WTC11 (cell line): ENCODE measurements around the gene PHF11. TPM values are rescaled to one million over a fixed set of nuclear protein-coding genes. Genes with fewer than 3 reads are reported as not detected.

ENCODE experiments used
- ATAC-seq: fragments of 200-7000 bp; cut with Tn5 transposase; 2 replicates; pipeline ENCODE4 v1.10.0; 2021; ENCODE audit warnings: mild to moderate bottlenecking, moderate library complexity
- CTCF ChIA-PET: fragments of 300-600 bp; sonication (Branson Sonifier 250); formaldehyde crosslinking; loops from one replicate; lab custom pipeline; 2021; ENCODE audit warnings: antibody characterized with exemption; lab: Charles Lee
- POLR2A ChIA-PET: fragments of 350-600 bp; sonication (Branson Sonifier 250); formaldehyde crosslinking; loops from one replicate; lab custom pipeline; 2021; ENCODE audit warnings: antibody characterized with exemption; lab: Charles Lee
- DNase-seq: peaks from one replicate; pipeline ENCODE4 v3.0.0; 2021; ENCODE audit warnings: low spot score
- H3K27ac Mint-ChIP-seq: 2 replicates; pipeline ENCODE4 v1.8.0; 2021; ENCODE audit warnings: mixed read lengths
- H3K27me3 Mint-ChIP-seq: 2 replicates; pipeline ENCODE4 v1.8.0; 2021; ENCODE audit warnings: low read depth, mild to moderate bottlenecking, moderate library complexity, mixed read lengths
- H3K36me3 Mint-ChIP-seq: 2 replicates; pipeline ENCODE4 v1.8.0; 2021; ENCODE audit warnings: mixed read lengths
- H3K4me1 Mint-ChIP-seq: 2 replicates; pipeline ENCODE4 v1.8.0; 2022; ENCODE audit warnings: mixed read lengths
- H3K4me3 Mint-ChIP-seq: 2 replicates; pipeline ENCODE4 v1.8.0; 2021; ENCODE audit warnings: mild to moderate bottlenecking, moderate library complexity, mixed read lengths
- H3K9me3 Mint-ChIP-seq: 2 replicates; pipeline ENCODE4 v1.8.0; 2021; ENCODE audit warnings: mixed read lengths
- CBFB ChIP-seq: sonication (generic); formaldehyde crosslinking; IDR thresholded peaks from 2 replicates; pipeline ENCODE4 v1.8.1; 2022; ENCODE audit warnings: mild to moderate bottlenecking, low read depth, missing genetic modification reagents
- GTF2I ChIP-seq: fragments of 250-450 bp; sonication (Bioruptor Pico); conservative IDR thresholded peaks from 2 replicates; pipeline ENCODE4 v1.4.0; 2021; ENCODE audit warnings: mild to moderate bottlenecking
- NR3C1 ChIP-seq: sonication (generic); formaldehyde crosslinking; conservative IDR thresholded peaks from 2 replicates; pipeline ENCODE4 v1.8.1; 2023; ENCODE audit warnings: low read depth, mild to moderate bottlenecking, missing genetic modification reagents
- OVOL2 ChIP-seq: fragments of 250-450 bp; sonication (Bioruptor Pico); IDR thresholded peaks from 2 replicates; pipeline ENCODE4 v1.9.0; 2021; ENCODE audit warnings: mild to moderate bottlenecking, borderline replicate concordance
- SP1 ChIP-seq: sonication (generic); formaldehyde crosslinking; conservative IDR thresholded peaks from 2 replicates; pipeline ENCODE4 v1.8.1; 2022; ENCODE audit warnings: missing genetic modification reagents
- total RNA-seq: library from RNA; stranded (reverse); gene quantifications from 3 replicates; pipeline ENCODE4 v1.2.3, GENCODE V29; 2021
- TF ChIP-seq, protein P1 (sequence below): sonication (generic); formaldehyde crosslinking; IDR thresholded peaks from 2 replicates; pipeline ENCODE4 v1.8.1; 2022; ENCODE audit warnings: low read depth, mild to moderate bottlenecking, moderate library complexity, missing genetic modification reagents, borderline replicate concordance
- TF ChIP-seq, protein P2 (sequence below): sonication (generic); formaldehyde crosslinking; IDR thresholded peaks from 2 replicates; pipeline ENCODE4 v1.8.0; 2022; ENCODE audit warnings: mild to moderate bottlenecking, missing genetic modification reagents
- TF ChIP-seq, protein P3 (sequence below): sonication (generic); formaldehyde crosslinking; IDR thresholded peaks from 2 replicates; pipeline ENCODE4 v1.8.1; 2023; ENCODE audit warnings: mild to moderate bottlenecking, moderate library complexity, missing genetic modification reagents
- TF ChIP-seq, protein P4 (sequence below): fragments of 250-450 bp; sonication (Bioruptor Pico); conservative IDR thresholded peaks from 2 replicates; pipeline ENCODE4 v1.9.0; 2021; ENCODE audit warnings: mild to moderate bottlenecking
- TF ChIP-seq, protein P5 (sequence below): sonication (generic); formaldehyde crosslinking; IDR thresholded peaks from 2 replicates; pipeline ENCODE4 v1.8.1; 2022; ENCODE audit warnings: mild to moderate bottlenecking, missing genetic modification reagents, moderate library complexity, borderline replicate concordance
- TF ChIP-seq, protein P6 (sequence below): fragments of 250-450 bp; sonication (Bioruptor Pico); IDR thresholded peaks from 2 replicates; pipeline ENCODE4 v1.9.0; 2021; ENCODE audit warnings: mild to moderate bottlenecking
- TF ChIP-seq, protein P7 (sequence below): fragments of 250-450 bp; sonication (Bioruptor Pico); IDR thresholded peaks from 2 replicates; pipeline ENCODE4 v2.1.2; 2022; ENCODE audit warnings: mild to moderate bottlenecking, moderate library complexity
- TF ChIP-seq, protein P8 (sequence below): sonication (generic); formaldehyde crosslinking; conservative IDR thresholded peaks from 2 replicates; pipeline ENCODE4 v1.8.1; 2023; ENCODE audit warnings: mild to moderate bottlenecking, low read depth, missing genetic modification reagents, moderate library complexity
- TF ChIP-seq, protein P9 (sequence below): sonication (generic); formaldehyde crosslinking; conservative IDR thresholded peaks from 2 replicates; pipeline ENCODE4 v1.8.1; 2022; ENCODE audit warnings: mild to moderate bottlenecking, missing genetic modification reagents
- TF ChIP-seq, protein P10 (sequence below): sonication (generic); formaldehyde crosslinking; IDR thresholded peaks from 2 replicates; pipeline ENCODE4 v1.8.1; 2023; ENCODE audit warnings: mild to moderate bottlenecking, missing genetic modification reagents, moderate library complexity
- TF ChIP-seq, protein P11 (sequence below): sonication (generic); formaldehyde crosslinking; IDR thresholded peaks from 2 replicates; pipeline ENCODE4 v1.8.0; 2023; ENCODE audit warnings: missing genetic modification reagents, mild to moderate bottlenecking, borderline replicate concordance

PHF11 gene
- total RNA-seq, 1 experiment from 2014 or later: 9.3 TPM

DNA sequence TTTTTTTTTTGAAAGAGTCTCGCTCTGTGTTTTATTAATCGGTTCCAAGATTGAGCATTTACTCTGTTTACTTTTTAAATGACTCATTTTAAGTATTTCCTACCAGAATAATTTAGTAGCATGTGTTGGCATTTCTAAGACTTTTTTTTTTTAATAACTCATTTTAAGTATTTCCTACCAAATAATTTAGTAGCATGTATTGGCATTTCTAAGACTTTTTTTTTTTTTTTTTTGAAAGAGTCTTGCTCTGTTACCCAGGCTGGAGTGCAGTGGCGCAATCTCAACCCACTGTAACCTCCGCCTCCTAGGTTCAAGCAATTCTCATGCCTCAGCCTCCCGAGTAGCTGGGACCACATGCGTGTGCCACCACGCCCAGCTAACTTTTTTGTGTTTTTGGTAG lies 38.5 kb upstream of the PHF11 start:
- CTCF ChIA-PET: interaction anchor here (0.6 kb wide), 1 partner anchor 75 kb away, joined by 3 read pairs; no protein-coding TSS in a partner anchor
- Mint-ChIP-seq H3K4me1 (no peaks in the 10 kb centered on the region), H3K4me3 (no peak overlapping the region)
- no peak for ATAC-seq
- TF ChIP-seq SP1 (CRISPR knock-in tag): no peak
- TF ChIP-seq, all 79 proteins: peak for 0
- peaks cover 16% of the 10 kb centered on the region for H3K9me3 Mint-ChIP-seq
- H3K36me3 Mint-ChIP-seq: peaks cover 17% of the 10 kb centered on the region
- H3K27me3 Mint-ChIP-seq: no peaks in the 10 kb centered on the region
- DNase-seq: no peak
- POLR2A ChIA-PET: no interaction called here
- H3K27ac Mint-ChIP-seq: no peak overlapping the region

DNA sequence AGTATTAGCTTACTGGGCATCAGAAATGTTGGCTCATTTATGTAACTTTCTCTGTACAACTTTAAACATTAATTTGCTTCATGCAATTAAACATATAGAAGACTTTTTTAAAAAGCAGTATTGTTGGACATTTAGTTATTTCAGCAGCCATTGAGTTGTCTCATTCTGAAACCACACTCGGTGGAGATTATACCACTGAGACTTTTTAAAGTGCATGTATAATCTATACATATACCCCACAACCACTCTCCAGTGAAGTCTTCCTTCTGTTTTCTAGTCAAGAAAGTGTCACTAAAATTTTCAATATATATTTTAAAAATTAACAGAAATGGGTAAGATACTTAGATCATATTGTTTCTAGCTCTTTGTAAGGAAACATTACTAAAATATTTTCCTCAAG lies 36.2 kb upstream of the PHF11 start:
- H3K27me3 Mint-ChIP-seq: no peaks in the 10 kb centered on the region
- no peak overlapping the region for H3K4me3 Mint-ChIP-seq
- H3K9me3 Mint-ChIP-seq: peaks cover 39% of the 10 kb centered on the region
- H3K27ac Mint-ChIP-seq: no peak overlapping the region
- no peaks in the 10 kb centered on the region for H3K4me1 Mint-ChIP-seq
- H3K36me3 Mint-ChIP-seq: peaks cover 41% of the 10 kb centered on the region
- ChIA-PET CTCF (no interaction called here), POLR2A (no interaction called here)
- ATAC-seq (no peak), DNase-seq (no peak)
- no peak for TF ChIP-seq GTF2I (CRISPR knock-in tag)
- TF ChIP-seq, protein P1, sequence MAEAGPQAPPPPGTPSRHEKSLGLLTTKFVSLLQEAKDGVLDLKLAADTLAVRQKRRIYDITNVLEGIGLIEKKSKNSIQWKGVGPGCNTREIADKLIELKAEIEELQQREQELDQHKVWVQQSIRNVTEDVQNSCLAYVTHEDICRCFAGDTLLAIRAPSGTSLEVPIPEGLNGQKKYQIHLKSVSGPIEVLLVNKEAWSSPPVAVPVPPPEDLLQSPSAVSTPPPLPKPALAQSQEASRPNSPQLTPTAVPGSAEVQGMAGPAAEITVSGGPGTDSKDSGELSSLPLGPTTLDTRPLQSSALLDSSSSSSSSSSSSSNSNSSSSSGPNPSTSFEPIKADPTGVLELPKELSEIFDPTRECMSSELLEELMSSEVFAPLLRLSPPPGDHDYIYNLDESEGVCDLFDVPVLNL (CRISPR knock-in tag): no peak
- no peak for TF ChIP-seq OVOL2
- TF ChIP-seq, protein P2, sequence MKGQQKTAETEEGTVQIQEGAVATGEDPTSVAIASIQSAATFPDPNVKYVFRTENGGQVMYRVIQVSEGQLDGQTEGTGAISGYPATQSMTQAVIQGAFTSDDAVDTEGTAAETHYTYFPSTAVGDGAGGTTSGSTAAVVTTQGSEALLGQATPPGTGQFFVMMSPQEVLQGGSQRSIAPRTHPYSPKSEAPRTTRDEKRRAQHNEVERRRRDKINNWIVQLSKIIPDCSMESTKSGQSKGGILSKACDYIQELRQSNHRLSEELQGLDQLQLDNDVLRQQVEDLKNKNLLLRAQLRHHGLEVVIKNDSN: no peak
- TF ChIP-seq, protein P3, sequence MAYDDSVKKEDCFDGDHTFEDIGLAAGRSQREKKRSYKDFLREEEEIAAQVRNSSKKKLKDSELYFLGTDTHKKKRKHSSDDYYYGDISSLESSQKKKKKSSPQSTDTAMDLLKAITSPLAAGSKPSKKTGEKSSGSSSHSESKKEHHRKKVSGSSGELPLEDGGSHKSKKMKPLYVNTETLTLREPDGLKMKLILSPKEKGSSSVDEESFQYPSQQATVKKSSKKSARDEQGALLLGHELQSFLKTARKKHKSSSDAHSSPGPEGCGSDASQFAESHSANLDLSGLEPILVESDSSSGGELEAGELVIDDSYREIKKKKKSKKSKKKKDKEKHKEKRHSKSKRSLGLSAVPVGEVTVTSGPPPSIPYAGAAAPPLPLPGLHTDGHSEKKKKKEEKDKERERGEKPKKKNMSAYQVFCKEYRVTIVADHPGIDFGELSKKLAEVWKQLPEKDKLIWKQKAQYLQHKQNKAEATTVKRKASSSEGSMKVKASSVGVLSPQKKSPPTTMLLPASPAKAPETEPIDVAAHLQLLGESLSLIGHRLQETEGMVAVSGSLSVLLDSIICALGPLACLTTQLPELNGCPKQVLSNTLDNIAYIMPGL: no peak
- no peak for TF ChIP-seq CBFB (CRISPR knock-in tag)
- TF ChIP-seq, protein P4, sequence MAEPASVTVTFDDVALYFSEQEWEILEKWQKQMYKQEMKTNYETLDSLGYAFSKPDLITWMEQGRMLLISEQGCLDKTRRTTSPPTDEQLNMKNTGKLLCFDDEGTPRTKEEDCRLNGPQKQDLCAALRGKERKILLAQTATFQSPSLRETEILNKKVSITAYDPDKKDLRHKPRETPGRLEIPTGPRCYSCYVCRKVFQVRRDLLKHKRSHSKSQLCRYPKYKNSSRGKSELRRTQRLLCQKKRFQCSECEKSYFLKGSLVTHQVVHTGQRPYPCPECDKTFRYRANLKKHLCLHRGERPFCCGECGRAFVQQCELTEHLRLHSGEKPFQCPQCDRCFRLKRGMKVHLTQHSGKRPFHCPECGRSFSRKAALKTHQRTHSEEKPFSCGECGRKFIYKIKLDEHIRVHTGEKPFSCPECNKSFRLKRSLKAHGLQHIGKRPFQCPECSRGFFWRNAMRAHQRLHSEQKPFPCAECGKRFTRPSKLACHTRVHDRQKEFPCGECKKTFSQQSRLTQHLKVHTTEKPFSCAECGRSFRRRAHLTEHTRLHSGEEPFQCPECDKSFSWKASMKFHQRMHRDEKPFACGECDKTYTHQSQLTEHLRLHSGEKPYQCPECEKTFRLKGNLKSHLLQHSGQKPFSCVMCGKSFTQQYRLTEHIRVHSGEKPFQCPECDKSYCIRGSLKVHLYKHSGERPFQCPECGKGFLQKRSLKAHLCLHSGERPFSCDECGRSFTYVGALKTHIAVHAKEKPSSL (CRISPR knock-in tag): no peak
- TF ChIP-seq, protein P5, sequence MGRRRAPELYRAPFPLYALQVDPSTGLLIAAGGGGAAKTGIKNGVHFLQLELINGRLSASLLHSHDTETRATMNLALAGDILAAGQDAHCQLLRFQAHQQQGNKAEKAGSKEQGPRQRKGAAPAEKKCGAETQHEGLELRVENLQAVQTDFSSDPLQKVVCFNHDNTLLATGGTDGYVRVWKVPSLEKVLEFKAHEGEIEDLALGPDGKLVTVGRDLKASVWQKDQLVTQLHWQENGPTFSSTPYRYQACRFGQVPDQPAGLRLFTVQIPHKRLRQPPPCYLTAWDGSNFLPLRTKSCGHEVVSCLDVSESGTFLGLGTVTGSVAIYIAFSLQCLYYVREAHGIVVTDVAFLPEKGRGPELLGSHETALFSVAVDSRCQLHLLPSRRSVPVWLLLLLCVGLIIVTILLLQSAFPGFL: no peak
- TF ChIP-seq, protein P6, sequence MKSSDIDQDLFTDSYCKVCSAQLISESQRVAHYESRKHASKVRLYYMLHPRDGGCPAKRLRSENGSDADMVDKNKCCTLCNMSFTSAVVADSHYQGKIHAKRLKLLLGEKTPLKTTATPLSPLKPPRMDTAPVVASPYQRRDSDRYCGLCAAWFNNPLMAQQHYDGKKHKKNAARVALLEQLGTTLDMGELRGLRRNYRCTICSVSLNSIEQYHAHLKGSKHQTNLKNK (CRISPR knock-in tag): no peak
- TF ChIP-seq, protein P7, sequence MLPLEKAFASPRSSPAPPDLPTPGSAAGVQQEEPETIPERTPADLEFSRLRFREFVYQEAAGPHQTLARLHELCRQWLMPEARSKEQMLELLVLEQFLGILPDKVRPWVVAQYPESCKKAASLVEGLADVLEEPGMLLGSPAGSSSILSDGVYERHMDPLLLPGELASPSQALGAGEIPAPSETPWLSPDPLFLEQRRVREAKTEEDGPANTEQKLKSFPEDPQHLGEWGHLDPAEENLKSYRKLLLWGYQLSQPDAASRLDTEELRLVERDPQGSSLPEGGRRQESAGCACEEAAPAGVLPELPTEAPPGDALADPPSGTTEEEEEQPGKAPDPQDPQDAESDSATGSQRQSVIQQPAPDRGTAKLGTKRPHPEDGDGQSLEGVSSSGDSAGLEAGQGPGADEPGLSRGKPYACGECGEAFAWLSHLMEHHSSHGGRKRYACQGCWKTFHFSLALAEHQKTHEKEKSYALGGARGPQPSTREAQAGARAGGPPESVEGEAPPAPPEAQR: no peak
- TF ChIP-seq, protein P8, sequence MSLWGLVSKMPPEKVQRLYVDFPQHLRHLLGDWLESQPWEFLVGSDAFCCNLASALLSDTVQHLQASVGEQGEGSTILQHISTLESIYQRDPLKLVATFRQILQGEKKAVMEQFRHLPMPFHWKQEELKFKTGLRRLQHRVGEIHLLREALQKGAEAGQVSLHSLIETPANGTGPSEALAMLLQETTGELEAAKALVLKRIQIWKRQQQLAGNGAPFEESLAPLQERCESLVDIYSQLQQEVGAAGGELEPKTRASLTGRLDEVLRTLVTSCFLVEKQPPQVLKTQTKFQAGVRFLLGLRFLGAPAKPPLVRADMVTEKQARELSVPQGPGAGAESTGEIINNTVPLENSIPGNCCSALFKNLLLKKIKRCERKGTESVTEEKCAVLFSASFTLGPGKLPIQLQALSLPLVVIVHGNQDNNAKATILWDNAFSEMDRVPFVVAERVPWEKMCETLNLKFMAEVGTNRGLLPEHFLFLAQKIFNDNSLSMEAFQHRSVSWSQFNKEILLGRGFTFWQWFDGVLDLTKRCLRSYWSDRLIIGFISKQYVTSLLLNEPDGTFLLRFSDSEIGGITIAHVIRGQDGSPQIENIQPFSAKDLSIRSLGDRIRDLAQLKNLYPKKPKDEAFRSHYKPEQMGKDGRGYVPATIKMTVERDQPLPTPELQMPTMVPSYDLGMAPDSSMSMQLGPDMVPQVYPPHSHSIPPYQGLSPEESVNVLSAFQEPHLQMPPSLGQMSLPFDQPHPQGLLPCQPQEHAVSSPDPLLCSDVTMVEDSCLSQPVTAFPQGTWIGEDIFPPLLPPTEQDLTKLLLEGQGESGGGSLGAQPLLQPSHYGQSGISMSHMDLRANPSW: no peak
- TF ChIP-seq, protein P9, sequence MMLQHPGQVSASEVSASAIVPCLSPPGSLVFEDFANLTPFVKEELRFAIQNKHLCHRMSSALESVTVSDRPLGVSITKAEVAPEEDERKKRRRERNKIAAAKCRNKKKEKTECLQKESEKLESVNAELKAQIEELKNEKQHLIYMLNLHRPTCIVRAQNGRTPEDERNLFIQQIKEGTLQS: no peak
- TF ChIP-seq, protein P10, sequence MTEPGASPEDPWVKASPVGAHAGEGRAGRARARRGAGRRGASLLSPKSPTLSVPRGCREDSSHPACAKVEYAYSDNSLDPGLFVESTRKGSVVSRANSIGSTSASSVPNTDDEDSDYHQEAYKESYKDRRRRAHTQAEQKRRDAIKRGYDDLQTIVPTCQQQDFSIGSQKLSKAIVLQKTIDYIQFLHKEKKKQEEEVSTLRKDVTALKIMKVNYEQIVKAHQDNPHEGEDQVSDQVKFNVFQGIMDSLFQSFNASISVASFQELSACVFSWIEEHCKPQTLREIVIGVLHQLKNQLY (CRISPR knock-in tag): no peak
- TF ChIP-seq, protein P11, sequence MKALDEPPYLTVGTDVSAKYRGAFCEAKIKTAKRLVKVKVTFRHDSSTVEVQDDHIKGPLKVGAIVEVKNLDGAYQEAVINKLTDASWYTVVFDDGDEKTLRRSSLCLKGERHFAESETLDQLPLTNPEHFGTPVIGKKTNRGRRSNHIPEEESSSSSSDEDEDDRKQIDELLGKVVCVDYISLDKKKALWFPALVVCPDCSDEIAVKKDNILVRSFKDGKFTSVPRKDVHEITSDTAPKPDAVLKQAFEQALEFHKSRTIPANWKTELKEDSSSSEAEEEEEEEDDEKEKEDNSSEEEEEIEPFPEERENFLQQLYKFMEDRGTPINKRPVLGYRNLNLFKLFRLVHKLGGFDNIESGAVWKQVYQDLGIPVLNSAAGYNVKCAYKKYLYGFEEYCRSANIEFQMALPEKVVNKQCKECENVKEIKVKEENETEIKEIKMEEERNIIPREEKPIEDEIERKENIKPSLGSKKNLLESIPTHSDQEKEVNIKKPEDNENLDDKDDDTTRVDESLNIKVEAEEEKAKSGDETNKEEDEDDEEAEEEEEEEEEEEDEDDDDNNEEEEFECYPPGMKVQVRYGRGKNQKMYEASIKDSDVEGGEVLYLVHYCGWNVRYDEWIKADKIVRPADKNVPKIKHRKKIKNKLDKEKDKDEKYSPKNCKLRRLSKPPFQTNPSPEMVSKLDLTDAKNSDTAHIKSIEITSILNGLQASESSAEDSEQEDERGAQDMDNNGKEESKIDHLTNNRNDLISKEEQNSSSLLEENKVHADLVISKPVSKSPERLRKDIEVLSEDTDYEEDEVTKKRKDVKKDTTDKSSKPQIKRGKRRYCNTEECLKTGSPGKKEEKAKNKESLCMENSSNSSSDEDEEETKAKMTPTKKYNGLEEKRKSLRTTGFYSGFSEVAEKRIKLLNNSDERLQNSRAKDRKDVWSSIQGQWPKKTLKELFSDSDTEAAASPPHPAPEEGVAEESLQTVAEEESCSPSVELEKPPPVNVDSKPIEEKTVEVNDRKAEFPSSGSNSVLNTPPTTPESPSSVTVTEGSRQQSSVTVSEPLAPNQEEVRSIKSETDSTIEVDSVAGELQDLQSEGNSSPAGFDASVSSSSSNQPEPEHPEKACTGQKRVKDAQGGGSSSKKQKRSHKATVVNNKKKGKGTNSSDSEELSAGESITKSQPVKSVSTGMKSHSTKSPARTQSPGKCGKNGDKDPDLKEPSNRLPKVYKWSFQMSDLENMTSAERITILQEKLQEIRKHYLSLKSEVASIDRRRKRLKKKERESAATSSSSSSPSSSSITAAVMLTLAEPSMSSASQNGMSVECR (CRISPR knock-in tag): no peak
- no peak for TF ChIP-seq NR3C1 (CRISPR knock-in tag)
